Activated T-cell treated with anti-CD3 and anti-CD28 coated beads, Interleukin-2, amount 50 U/mL, for 4 hours (primary cell): ENCODE data around the gene PAK5. TPM values are rescaled to one million over a fixed set of nuclear protein-coding genes. Genes with fewer than 3 reads are reported as not detected.

Source experiments
- ATAC-seq, 2 donors: fragments of 200-7000 bp; cut with Tn5 transposase; one replicate each; pipeline ENCODE4 v1.10.0; 2021
- DNase-seq: peaks from one replicate; pipeline ENCODE4 v3.0.0-alpha.2; 2020
- H3K27me3 Mint-ChIP-seq: one replicate; pipeline ENCODE4 v1.8.0; 2021; ENCODE audit warnings: low read depth, mixed read lengths
- H3K36me3 Mint-ChIP-seq: one replicate; pipeline ENCODE4 v1.8.0; 2022; ENCODE audit warnings: mixed read lengths; ENCODE audit not compliant: insufficient read depth
- H3K4me1 Mint-ChIP-seq: one replicate; pipeline ENCODE4 v1.8.0; 2021; ENCODE audit warnings: low read depth, mixed read lengths
- H3K4me3 Mint-ChIP-seq: one replicate; pipeline ENCODE4 v1.8.0; 2021; ENCODE audit warnings: mild to moderate bottlenecking, moderate library complexity, mixed read lengths
- H3K9me3 Mint-ChIP-seq: one replicate; pipeline ENCODE4 v1.8.0; 2021; ENCODE audit warnings: mixed read lengths
- total RNA-seq, 3 donors: library from RNA; stranded (reverse); gene quantifications; one replicate each; pipeline ENCODE4 v1.2.1, GENCODE V29; 2021

Gene PAK5
- total RNA-seq, 3 donors from 2014 or later = not detected

- Mint-ChIP-seq H3K36me3 (no peaks in the 10 kb centered on the region), H3K9me3 (peaks cover 21% of the 10 kb centered on the region), H3K27me3 (no peaks in the 10 kb centered on the region), H3K4me3 (no peak overlapping the region), H3K4me1 (no peaks in the 10 kb centered on the region)
- DNase-seq (no peak), ATAC-seq (no peak)
Measured at GRCh38 chr20:9496155-9496554, 342.7 kb downstream of the PAK5 start.

DNA sequence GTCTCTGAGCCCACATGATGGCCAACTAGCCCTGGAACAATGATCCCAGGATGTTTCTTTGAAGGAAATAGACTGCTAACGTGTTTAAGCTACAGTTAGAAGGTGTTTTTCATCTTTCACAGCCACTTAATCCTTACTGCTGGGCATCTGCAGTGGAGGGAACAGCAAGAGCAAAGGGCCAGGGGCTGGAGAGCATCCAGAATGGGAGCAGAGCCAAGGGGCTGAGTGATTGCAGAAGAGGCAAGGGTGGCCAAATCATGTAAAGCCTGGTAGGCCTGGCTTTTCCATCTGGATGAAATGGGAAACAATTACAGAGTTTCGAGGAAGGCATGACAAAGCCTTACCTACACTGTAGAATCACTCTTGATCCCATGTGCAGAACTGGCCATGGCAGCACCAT, 343.2 kb downstream of the PAK5 start:
- no peaks in the 10 kb centered on the region for H3K4me1 Mint-ChIP-seq
- H3K36me3 Mint-ChIP-seq = no peaks in the 10 kb centered on the region
- H3K4me3 Mint-ChIP-seq = no peak overlapping the region
- H3K27me3 Mint-ChIP-seq = no peaks in the 10 kb centered on the region
- peaks cover 21% of the 10 kb centered on the region for H3K9me3 Mint-ChIP-seq
- ATAC-seq (no peak), DNase-seq (no peak)

DNA sequence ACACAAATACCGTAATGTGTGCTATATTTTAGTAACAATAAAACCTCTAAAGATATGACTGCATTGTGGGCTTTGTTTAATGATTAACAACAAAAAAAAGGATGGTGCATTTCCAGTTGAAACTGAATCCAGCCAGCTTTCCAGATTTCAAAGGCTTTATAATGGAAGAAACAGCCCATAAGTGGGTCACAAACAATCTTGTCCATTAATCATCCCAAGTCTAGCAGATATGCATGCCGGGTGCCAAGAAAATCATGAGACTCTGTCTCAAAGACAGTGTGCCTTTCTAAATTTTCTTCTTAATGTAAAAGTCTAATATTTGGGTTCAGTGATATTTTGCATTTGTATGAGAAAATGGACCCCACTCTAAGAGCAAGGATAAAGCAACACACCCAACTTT, 345.1 kb downstream of the PAK5 start:
- peaks cover 21% of the 10 kb centered on the region for H3K9me3 Mint-ChIP-seq
- ATAC-seq = no peak
- no peak overlapping the region for H3K4me3 Mint-ChIP-seq
- H3K27me3 Mint-ChIP-seq = no peaks in the 10 kb centered on the region
- no peak for DNase-seq
- H3K36me3 Mint-ChIP-seq = no peaks in the 10 kb centered on the region
- no peaks in the 10 kb centered on the region for H3K4me1 Mint-ChIP-seq

DNA sequence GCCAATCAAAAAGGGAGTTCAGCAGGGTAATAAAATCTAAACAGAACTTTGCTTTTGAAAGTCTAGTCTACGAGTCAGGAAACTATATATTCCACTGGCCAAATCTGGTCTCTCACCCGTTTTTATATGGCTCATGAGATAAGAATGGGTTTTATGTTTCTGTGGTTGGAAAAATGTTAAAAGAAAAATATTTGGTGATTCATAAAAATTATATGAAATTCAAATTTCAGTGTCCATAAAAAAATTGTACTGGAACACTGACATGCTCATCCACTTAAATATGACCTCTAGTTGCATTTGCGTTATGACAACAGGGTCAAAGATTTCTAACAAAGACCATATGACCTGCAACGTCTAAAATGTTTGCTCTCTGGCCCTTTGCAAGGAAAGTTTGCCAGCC, 346.8 kb downstream of the PAK5 start:
- ATAC-seq (no peak), DNase-seq (no peak)
- no peak overlapping the region for H3K4me3 Mint-ChIP-seq
- peaks cover 17% of the 10 kb centered on the region for H3K9me3 Mint-ChIP-seq
- no peaks in the 10 kb centered on the region for H3K36me3 Mint-ChIP-seq
- no peaks in the 10 kb centered on the region for H3K4me1 Mint-ChIP-seq
- H3K27me3 Mint-ChIP-seq = no peaks in the 10 kb centered on the region

DNA sequence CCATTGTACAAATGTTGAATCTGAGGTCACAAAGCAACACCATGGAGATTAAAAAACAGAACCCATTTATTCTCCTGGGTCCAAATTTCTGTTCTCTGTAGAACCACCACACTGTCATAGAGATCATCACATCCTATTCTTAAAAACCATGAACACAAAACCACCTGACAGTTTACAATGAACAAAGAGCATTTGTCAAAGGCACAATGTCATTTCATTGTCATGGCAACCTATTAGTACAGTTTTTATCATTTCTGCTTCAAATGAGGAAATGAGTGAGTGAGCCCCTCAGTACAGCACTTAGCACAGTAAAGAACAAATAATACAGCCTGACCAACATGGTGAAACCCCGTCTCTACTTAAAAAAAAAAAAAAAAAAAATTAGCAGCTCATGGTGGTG, 347.6 kb downstream of the PAK5 start:
- Mint-ChIP-seq H3K4me3 (no peak overlapping the region), H3K9me3 (peaks cover 17% of the 10 kb centered on the region), H3K27me3 (no peaks in the 10 kb centered on the region), H3K4me1 (no peaks in the 10 kb centered on the region), H3K36me3 (no peaks in the 10 kb centered on the region)
- ATAC-seq = no peak
- no peak for DNase-seq

- Mint-ChIP-seq H3K4me1 (no peaks in the 10 kb centered on the region), H3K4me3 (no peak overlapping the region), H3K36me3 (no peaks in the 10 kb centered on the region), H3K27me3 (no peaks in the 10 kb centered on the region), H3K9me3 (peaks cover 13% of the 10 kb centered on the region)
- no peak for ATAC-seq
- no peak for DNase-seq
Measured at GRCh38 chr20:9490631-9491030, 348.2 kb downstream of the PAK5 start.

- H3K9me3 Mint-ChIP-seq = peaks cover 8% of the 10 kb centered on the region
- ATAC-seq = no peak
Measured at GRCh38 chr20:9490161-9490560, 348.7 kb downstream of the PAK5 start.

DNA sequence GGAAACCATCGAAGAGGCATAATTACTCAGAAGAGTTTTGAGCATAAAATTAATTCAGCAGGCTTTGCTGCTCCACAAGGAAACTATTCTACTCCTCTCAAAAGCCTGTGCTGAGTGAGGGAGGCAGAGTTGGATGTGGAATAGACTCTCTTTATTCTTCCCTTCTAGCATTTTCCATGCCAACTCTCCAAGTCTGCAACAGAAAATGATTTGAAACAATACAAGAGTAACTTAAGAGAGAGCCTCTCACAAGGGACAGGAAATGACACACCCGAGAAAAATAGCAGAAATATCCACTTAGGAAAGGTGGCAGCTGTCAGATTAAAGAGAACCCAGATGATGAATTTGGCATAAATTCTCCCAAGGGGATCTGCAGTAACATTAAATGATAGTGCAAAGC, 350.8 kb downstream of the PAK5 start:
- ATAC-seq (no peak), DNase-seq (no peak)
- no peaks in the 10 kb centered on the region for H3K36me3 Mint-ChIP-seq
- H3K4me3 Mint-ChIP-seq = no peak overlapping the region
- no peaks in the 10 kb centered on the region for H3K4me1 Mint-ChIP-seq
- H3K9me3 Mint-ChIP-seq = no peaks in the 10 kb centered on the region
- no peaks in the 10 kb centered on the region for H3K27me3 Mint-ChIP-seq

More at GRCh38 chr20:9490161-9490560, 348.7 kb downstream of the PAK5 start:
- Mint-ChIP-seq H3K27me3 (no peaks in the 10 kb centered on the region), H3K4me3 (no peak overlapping the region), H3K4me1 (no peaks in the 10 kb centered on the region), H3K36me3 (no peaks in the 10 kb centered on the region)
- no peak for DNase-seq

Other genes starting within 250 kb of the PAK5 start
- 1 to 10 TPM in 2 of 3 donors, under 1 TPM in 1; 0.30 to 2.3 (median 1.6) TPM for gene ANKEF1, start 195.9 kb upstream of the PAK5 start, total RNA-seq